ENCODE data around the gene F7.

F7 gene

GRCh38 chr13:113169277-113170272 lies 64.0 kb downstream of the F7 start:
- no peak for DNase-seq (ENCODE audit: low read depth, low spot score)

Measured in astrocyte of the hippocampus (primary cell).